DND-41 (cell line): ENCODE data around the gene PDCD6IP.

Experiments used
- ATAC-seq: fragments of 200-7000 bp; cut with Tn5 transposase; 3 replicates; pipeline ENCODE4 v1.9.1; 2021; ENCODE audit warnings: low read depth; ENCODE audit not compliant: insufficient read depth
- DNase-seq: peaks from one replicate; pipeline ENCODE4 v3.0.0-alpha.2; 2020
- H2AFZ ChIP-seq: 2 replicates; pipeline ENCODE4 v1.6.0; 2012; ENCODE audit warnings: low read depth, low read length
- H3K27ac ChIP-seq: 2 replicates; pipeline ENCODE4 v1.5.1; 2012; ENCODE audit warnings: low read length, inconsistent platforms
- H3K27me3 ChIP-seq: fragments of 200-600 bp; sonication (generic); 2 replicates; pipeline ENCODE4 v1.6.0; 2012; ENCODE audit warnings: low read length, mild to moderate bottlenecking, inconsistent platforms; ENCODE audit not compliant: insufficient read depth, poor library complexity
- H3K36me3 ChIP-seq: 2 replicates; pipeline ENCODE4 v1.5.1; 2012; ENCODE audit warnings: low read length, inconsistent platforms; ENCODE audit not compliant: insufficient read depth
- H3K4me1 ChIP-seq: 2 replicates; pipeline ENCODE4 v1.5.1; 2012; ENCODE audit warnings: mild to moderate bottlenecking, low read length; ENCODE audit not compliant: insufficient read depth
- H3K4me2 ChIP-seq: 2 replicates; pipeline ENCODE4 v1.6.0; 2012; ENCODE audit warnings: mild to moderate bottlenecking, moderate library complexity, low read length, inconsistent platforms; ENCODE audit not compliant: insufficient read depth
- H3K4me3 ChIP-seq, 2 experiments: fragments of 200-600 bp in 1 of 2; shearing (Covaris generic) in 1 of 2; 2 replicates each; pipeline ENCODE4 v1.5.1; 2012 to 2016; ENCODE audit warnings: inconsistent platforms in 2 of 2, low read length in 2 of 2, mild to moderate bottlenecking in 2 of 2, low read depth in 1 of 2, moderate library complexity in 1 of 2
- H3K79me2 ChIP-seq: 2 replicates; pipeline ENCODE4 v1.6.0; 2012; ENCODE audit warnings: low read length, inconsistent platforms; ENCODE audit not compliant: insufficient read depth
- H3K9ac ChIP-seq: 2 replicates; pipeline ENCODE4 v1.6.0; 2012; ENCODE audit warnings: low read depth, mild to moderate bottlenecking, inconsistent platforms, low read length, moderate library complexity
- H3K9me3 ChIP-seq: 2 replicates; pipeline ENCODE4 v1.5.1; 2012; ENCODE audit warnings: low read length, moderate library complexity, mild to moderate bottlenecking, inconsistent platforms; ENCODE audit not compliant: insufficient read depth, severe bottlenecking
- H4K20me1 ChIP-seq: 2 replicates; pipeline ENCODE4 v1.6.0; 2012; ENCODE audit warnings: low read length; ENCODE audit not compliant: insufficient read depth
- CTCF ChIP-seq: IDR thresholded peaks from 2 replicates; pipeline ENCODE4 v1.5.1; 2012; ENCODE audit warnings: borderline replicate concordance, low read length, moderate library complexity, mild to moderate bottlenecking; ENCODE audit not compliant: poor library complexity, severe bottlenecking; ENCODE audit errors: extremely low read depth
- EZH2 ChIP-seq: IDR thresholded peaks from 3 replicates; pipeline ENCODE4 v1.6.1; 2012; ENCODE audit warnings: borderline replicate concordance, low read depth, mild to moderate bottlenecking, moderate library complexity, low read length, inconsistent platforms; ENCODE audit not compliant: severe bottlenecking

Gene PDCD6IP

GRCh38 chr3:33881156-33882064 is 83.0 kb downstream of the PDCD6IP start:
- H3K36me3 ChIP-seq = no peaks in the 10 kb centered on the region
- H3K27me3 ChIP-seq = no peaks in the 10 kb centered on the region
- H3K9me3 ChIP-seq = no peaks in the 10 kb centered on the region
- no peaks in the 10 kb centered on the region for H3K79me2 ChIP-seq
- no peak overlapping the region for H3K9ac ChIP-seq
- H3K4me2 ChIP-seq = no peak overlapping the region
- H3K27ac ChIP-seq = no peak overlapping the region
- H2AFZ ChIP-seq = no peak overlapping the region
- ATAC-seq (peak; percentile 25; the same call in 1 of the 3 replicates), DNase-seq (no peak)
- TF ChIP-seq CTCF (no peak), EZH2 (no peak)
- H3K4me1 ChIP-seq = peaks cover 16% of the 10 kb centered on the region
- H3K4me3 ChIP-seq = no peak overlapping the region
- no peaks in the 10 kb centered on the region for H4K20me1 ChIP-seq

GRCh38 chr3:33882296-33882695 is 83.9 kb downstream of the PDCD6IP start:
- no peaks in the 10 kb centered on the region for H3K36me3 ChIP-seq
- peaks cover 16% of the 10 kb centered on the region for H3K4me1 ChIP-seq
- H4K20me1 ChIP-seq = no peaks in the 10 kb centered on the region
- no peak overlapping the region for H3K27ac ChIP-seq
- H3K9me3 ChIP-seq = no peaks in the 10 kb centered on the region
- no peaks in the 10 kb centered on the region for H3K79me2 ChIP-seq
- no peaks in the 10 kb centered on the region for H3K27me3 ChIP-seq
- H2AFZ ChIP-seq = no peak overlapping the region
- no peak overlapping the region for H3K4me3 ChIP-seq
- DNase-seq (no peak), ATAC-seq (no peak)
- no peak overlapping the region for H3K9ac ChIP-seq
- H3K4me2 ChIP-seq = no peak overlapping the region
- no peak for TF ChIP-seq CTCF
- TF ChIP-seq EZH2 = no peak

GRCh38 chr3:33883538-33883950 is 85.1 kb downstream of the PDCD6IP start:
- Histone ChIP-seq H3K9me3 (no peaks in the 10 kb centered on the region), H3K9ac (peak overlapping the region; percentile 38), H2AFZ (peak overlapping the region; percentile 58), H3K27ac (peak overlapping the region; percentile 66), H3K27me3 (no peaks in the 10 kb centered on the region), H3K79me2 (no peaks in the 10 kb centered on the region), H3K4me1 (peaks cover 16% of the 10 kb centered on the region), H3K4me3 (peak overlapping the region in 1 of 2 experiments; percentile 37; a peak in 2 of 4 replicates), H4K20me1 (no peaks in the 10 kb centered on the region), H3K4me2 (peak overlapping the region; percentile 56), H3K36me3 (no peaks in the 10 kb centered on the region)
- no peak for TF ChIP-seq EZH2
- peak; percentile 94 for TF ChIP-seq CTCF
- peak; percentile 17 for DNase-seq
- ATAC-seq = peak; percentile 41
